GM18858 (cell line): Measurements from ENCODE around the gene NEUROD1.

Experiments
- ATAC-seq: cut with Tn5 transposase; IDR thresholded peaks from one replicate; pipeline ENCODE4 v1.9.1; 2021; ENCODE audit not compliant: unreplicated experiment

Gene NEUROD1

DNA sequence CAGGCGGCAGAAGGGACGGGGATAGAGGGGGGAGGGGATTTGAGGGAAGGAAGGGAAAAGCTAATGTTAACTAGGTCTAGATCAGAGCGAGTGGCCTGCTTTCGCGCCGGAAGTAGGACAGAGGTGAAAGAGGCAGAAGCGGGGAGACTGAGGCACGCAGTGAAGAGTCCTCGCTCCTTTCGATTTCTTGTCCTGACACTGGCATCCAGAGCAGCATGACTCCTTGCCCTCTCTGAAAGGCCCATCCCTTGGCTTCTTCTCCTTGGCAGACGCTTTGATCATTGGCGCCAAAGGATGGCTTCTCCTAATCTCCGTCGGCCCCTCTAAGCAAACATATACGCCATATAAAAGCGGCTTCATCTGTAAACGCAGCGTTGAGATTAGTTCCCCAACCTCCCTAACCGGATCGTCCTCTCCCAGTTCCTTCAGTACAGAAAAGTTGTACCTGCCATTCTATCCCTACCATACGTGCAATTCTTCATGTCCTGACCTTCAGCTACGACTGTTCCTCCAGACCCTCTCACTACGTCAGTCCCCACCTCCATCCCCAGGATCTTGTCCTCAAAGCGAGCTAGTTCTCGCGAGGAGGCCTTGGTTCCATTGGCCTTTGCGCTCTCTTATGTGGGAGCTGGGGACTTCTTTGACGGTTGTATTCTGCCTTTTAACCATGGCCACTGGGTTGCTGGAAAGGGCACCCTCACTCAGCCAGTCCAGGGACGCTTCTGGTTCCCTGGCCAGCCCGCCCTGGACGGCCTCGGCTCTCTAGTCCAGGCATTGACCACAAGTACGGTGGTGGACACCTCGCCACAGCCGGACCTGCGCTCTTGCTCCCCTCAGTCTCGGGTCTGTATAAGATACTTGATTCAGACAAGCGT, 857 bp upstream of the NEUROD1 start:
- no peak for ATAC-seq

DNA sequence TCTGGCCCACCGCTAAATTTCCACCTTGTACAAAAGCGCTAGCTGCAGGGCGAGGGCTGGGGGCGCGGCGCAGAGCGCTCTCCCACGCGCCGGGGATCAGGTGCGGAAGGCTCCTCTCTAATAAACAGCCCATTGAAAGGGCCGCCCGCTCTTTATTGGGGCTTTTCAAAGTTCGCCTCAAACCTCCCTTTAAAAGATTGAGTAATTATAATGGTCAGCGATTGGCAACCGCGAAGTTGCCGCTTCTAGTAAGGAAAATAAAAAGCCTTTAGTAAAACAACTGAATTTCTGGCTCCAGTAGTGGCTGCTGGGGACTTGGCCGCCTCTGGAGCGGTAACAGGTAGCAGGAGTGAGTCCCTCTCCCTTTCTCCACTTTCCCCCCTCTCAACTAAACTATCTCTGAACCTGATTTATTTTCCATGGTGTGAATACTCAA, 755 bp downstream of the NEUROD1 start:
- ATAC-seq, result no peak

DNA sequence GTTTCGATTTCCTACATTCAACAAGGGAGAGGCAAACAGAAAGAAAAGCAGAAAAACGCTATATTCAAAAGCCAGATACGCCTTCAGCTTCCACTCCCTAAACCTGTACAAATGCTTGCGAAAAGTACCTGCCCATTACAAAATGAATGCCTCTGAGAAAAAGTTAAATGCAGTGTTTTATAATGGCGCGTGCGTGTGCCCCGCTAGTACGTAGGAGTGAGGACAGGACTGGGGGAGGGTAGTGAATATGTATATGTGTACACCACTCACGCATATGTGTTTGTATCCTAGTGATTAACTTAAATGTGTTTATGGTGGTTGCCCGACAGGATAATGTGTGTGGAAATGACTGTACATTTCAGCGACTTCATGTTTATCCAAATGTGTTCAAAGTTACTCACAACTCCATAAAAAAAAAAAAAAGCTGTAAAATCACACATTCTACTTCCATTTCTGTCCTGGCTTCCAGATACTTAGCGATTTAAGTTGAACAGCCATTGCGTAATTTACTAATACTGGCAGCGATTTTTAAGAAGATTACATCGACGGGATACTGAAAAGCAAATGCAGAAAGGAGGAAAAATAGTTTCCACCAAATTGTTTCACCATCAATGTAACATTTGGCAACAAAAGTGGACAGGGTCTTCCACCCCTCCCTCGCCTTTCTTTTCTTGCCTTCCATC, 1.3 kb downstream of the NEUROD1 start:
- ATAC-seq, result no peak

DNA sequence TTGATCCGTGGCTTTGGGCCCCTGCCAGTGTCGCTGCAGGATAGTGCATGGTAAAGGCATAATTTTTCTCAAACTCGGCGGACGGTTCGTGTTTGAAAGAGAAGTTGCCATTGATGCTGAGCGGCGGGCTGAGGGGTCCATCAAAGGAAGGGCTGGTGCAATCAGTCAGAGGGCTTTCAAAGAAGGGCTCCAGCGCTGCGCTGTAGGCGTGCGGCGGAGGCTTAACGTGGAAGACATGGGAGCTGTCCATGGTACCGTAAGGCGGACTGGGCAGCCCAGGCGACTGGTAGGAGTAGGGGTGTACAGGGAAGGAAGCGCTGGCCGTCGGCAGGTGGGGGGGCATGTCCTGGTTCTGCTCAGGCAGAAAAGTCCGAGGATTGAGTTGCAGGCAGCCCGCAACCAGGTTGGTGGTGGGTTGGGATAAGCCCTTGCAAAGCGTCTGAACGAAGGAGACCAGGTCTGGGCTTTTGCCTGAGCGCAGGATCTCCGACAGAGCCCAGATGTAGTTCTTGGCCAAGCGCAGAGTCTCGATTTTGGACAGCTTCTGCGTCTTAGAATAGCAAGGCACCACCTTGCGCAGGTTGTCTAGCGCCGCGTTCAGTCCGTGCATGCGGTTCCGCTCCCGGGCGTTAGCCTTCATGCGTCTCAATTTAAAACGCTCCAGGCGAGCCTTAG, 2.3 kb downstream of the NEUROD1 start:
- ATAC-seq, result no peak

DNA sequence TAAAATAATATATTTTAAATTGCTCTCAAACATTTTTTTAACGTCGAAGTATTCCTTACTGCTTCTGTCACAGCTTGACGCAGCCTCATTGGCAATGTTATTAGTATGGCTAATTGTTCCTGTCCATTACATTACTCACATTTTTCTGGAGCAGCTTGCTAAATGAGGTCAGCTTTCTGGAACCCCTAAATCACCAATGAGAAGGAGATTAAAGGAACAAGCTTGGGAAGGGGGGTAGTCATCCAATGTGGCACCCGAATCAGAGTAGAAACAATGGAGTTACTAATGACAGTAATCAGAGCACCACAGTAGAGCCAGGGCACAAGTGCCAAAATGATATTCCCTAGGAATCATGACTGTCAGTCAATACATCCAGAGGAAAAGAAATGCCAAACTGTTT, 5.1 kb downstream of the NEUROD1 start:
- ATAC-seq, result no peak

DNA sequence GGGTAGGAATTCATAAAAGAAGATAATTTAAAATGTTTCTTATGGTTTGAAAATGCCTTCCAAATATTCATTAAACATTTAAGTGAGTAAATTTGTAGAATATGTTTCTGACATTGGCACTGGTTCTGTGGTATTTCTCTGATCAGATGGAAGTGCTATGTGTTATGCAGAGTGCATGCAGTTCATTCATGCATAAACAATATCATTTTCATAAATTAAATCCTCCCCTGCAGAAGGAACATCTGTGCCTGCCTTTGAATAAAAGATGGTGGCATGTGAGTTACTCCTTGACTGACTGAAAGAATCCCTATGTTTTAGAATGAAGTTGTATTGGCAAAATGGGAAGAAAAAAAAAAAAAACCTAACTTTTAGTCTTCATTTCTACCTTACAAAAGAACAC, 5.9 kb downstream of the NEUROD1 start:
- ATAC-seq, result no peak

DNA sequence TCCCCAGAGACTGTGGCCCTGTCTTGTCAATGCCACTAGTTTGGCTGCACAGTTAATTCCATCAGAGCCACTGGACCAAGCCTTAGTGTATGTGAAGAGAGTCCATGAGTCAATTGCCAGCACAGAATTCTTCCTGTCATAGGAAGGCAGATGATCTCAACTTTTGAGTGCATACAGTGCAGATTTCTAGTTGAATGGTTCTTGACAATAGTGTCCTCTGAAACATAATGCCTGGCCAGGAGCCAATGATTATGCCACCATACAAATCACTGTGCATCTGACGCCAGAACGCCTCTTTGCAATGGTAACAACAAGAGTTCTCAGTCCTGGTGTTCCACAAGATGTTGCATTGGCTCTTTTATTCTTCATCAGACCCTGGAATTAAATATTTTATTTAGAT, 7.1 kb downstream of the NEUROD1 start:
- peak; percentile 19 for ATAC-seq

DNA sequence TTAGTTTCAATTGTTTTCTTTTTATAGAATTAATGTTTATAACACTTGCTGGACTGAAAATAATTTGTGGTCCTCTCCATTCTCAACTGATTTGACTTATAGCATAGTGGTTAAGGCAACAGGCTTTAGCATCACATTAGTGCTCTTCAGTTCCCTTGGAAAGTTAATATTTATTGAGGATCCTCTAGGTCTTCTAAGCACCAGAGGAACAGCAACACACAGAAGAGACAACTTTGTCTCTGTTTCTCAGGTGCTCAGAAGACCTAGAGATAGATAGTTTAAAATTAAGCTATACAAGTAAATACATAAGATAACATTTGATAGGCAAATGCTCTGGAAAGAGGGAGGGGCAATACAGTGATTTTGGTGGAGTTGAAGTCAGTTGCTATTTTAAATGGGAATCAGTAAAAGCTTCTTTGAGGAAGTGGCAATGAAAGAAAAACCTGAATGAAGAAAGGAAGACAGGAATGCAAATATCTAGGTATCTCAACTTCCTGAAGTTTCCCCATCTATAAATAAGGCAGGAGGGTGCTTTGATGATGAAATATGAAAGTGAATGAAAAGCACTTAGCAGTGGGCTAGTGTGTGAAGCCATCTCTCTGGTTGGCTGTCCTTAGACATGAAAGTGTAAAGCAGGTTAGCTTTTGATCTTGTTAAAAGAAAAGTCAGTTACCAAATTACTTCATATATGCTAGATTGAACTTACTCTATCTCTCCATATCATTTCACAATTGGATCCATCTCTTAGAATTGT, 7.9 kb downstream of the NEUROD1 start:
- ATAC-seq, result peak; percentile 92

DNA sequence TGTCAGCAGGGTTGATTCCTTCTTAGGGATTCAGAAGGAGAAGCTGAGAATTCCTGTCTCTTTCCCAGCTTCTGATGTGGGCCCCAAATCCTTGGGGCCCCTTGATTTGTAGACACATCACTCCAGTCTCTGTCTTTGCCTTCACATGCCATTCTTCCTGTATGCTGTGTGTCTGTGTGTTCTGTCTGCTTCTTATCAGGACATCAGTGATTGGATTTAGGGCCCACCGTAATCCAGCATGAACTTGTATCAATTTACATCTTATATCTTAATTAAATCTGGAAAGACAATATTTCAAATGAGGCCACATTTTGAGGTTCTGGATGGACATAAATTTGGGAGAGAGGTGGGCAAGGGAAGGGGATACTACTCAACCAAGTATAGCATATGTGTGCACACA, 9.7 kb downstream of the NEUROD1 start:
- no peak for ATAC-seq

DNA sequence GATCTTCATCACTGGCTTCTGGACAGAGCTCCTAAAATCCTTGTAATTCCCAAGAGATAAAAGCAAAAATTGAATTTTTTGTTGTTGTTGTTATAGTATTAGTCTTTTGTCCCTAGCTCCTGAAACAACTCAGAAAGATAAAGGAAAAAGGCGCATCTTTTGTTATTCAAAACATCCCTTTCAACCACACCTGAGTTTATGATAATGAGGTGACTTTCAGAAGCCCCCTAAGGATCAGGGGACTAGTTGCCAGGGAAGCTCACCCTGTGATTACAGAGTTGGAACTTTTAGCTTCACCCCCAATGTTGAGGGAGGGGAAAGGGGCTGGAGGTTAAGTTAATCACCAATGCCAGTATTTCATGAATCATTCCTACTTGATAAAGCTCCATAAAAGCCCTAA, 13.1 kb downstream of the NEUROD1 start:
- ATAC-seq, result no peak

DNA sequence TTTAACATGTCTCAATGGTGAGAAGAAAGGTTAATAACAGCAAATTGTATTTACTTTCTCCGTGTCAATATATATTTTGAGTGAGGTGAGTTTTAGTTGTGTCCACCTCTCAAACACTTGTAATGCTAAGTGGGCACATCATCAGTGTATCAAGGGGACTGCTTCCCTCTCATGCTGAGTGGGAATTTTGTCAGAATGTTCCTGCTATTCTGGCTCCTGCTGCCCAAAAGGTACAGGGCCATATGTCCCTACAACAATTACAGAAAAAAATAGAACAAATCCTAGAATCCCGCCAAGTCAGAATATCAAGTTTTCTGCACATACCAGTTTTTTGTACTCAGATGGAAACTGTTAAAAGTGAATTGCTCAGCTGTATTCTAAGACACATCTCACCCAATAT, 18.0 kb downstream of the NEUROD1 start:
- no peak for ATAC-seq

DNA sequence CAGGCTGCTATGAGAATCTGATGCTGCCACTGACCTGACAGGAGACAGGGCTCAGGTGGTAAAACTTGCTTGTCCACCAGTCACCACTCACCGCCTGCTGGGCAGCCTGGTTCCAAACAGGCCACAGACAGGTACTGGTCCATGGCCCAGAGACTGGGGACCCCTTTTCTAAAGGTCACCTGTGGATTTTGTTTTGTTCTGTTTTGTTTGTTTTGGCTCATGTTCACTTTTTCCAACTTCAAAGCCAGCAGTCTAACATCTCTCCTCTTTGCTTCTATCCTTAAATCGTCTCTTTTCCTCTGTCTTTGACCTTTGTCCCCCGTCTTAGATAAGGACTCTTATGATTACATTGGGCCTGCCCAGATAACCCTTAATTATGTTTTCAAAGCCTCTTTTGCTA, 20.1 kb downstream of the NEUROD1 start:
- ATAC-seq, result no peak

DNA sequence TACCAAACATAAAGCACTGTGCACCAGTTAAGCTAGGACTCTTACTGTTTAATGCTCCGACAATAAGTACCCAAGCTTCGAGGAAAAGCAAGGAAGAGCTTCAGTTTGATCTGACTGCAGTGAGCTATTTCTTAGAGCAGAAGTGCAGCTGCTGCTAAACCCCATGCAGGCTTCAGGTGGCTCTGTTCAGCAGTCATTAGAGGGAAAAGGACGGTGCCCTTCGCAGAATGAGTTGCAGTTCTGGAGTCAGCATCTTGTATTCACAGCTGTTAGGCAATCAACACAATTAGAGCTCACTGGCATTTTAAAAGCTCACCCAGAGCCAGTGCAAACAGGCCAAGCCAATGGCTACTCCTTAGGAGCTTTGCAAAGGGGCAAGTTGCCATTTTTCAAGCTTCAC, 21.9 kb downstream of the NEUROD1 start:
- ATAC-seq, result no peak

DNA sequence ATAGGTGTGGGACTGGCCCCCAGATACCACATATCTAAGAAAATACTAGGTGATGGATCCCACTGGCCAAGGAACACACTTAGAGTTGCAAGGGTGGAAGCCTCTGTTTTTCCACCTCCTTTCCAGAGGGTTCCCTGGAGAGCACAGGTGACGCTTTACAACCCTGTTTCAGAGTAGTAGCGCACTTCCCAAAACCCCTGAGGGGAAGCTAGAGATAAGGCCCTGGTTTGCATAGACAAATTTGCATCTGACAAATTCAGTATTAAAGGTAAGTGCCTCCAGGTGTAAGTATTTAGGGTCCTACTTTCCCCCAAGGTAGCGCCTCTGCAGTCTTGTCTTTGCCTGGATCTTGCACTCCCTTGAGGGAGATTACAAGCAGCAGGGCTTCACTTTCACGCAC, 22.9 kb downstream of the NEUROD1 start:
- no peak for ATAC-seq

DNA sequence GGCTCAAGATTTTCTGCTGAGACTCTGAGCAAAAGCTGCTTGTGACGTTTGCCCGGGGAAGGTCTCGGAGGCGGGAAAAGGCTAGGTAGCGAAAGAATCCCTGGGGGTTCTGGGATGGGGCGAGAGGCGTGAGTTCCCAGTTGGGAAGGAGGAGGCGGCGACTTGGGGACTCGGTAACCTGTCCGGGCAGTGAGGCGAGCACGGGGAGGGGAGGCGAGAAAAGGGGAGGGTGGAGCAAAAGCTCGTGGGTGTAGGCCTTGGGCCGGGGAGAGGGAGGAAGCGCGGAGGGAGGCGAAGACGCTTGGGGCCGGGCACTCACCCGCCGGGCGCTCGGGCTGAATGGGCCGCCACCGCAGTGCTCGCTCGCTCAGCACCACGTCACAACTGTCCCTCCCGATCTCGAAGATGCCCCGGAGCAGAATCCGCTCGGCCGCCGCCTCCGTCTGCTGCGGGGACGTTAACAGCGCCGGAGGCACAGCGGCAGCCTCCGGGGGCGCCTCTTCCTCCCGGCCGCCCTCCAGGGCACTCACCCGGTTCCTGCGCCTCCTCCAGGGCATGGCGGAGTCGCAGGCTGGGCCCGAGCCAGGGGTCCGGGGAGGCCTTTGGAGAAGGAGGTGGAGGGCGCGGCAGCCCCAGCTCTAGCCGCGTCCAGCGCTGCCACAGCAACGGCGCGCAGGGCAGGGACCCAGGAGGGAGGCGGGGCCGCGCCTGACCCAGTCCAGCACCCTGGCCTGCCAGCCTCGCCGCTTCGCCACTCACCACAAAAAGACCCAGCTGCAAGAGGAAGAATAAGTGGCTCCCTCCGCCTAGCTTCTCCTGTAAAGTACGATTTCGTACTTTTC, 23.6 kb downstream of the NEUROD1 start, which contains the start of gene CERKL:
CERKL (minus strand) TSS at position 656 of the 842 bp plus-strand sequence; CDS start at position 557, 99 bp downstream.
- ATAC-seq, result peak; percentile 70

DNA sequence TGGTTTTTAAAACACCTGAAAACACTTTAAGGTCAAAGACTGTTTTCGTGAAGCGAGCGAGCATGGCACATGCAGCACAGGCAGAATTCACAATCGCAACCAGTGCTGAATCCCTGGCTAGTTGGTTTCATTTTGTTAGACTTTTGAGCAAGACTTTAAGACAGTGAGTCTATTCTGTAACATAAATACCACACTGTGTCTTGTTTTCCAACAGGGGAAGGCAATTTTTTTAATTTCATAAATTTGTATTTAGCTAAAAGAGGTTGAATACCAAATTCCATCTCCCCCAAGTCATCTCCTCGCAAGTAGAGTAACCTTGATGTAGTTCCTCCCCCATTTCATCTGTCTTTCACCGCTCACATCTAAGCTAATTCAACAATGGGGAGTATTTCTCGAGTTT, 24.8 kb downstream of the NEUROD1 start:
- no peak for ATAC-seq

DNA sequence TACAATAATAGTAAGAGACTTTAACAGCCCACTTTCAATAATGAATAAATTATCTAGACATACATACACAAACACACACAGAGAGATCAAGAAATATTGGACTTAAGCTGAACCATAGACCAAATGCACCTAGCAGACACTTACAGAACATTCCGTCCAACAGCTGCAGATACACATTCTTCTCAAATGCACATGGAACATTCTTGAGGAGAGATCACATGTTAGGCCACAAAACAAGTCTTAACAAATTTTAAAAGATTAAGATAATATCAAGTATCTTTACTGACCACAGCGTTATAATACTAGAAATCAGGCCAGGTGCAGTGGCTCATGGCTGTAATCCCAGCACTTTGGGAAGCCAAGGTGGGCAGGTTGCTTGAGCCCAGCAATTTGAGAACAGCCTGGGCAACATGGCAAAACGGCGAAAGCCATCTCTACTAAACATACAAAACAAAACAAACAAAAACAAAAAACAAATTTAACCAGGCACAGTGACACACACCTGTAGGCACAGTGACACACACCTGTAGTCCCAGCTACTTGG, 30.8 kb downstream of the NEUROD1 start:
- ATAC-seq, result no peak

DNA sequence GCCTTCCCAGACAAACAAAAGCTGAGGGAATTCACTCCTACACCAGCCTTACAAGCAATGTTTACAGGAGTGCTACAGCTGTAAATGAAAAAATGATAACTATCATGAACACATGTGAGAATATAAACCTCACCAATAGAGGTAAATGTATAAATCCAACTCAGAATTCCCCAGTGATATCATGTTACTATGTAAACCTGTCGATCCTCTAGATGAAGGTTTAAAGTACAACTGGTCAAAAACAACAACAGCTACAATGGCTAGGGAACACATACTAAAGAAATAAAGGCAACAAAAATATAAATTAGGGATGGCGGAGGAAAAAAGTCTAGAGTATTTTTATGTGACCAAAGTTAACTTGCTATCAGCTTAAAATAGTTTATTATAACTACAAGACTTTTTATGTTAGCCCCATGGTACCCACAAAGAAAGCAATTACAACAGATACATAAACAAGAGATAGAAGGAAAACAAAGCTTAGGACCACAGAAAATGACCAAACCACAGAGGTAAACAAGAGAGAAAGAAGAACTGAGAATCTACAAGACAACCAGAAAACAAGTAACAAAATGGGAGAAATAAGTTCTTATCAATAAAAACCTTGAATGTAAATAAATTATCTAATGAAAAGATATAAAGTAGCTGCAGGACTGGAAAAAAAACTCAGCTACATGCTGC, 31.7 kb downstream of the NEUROD1 start:
- ATAC-seq, result no peak

DNA sequence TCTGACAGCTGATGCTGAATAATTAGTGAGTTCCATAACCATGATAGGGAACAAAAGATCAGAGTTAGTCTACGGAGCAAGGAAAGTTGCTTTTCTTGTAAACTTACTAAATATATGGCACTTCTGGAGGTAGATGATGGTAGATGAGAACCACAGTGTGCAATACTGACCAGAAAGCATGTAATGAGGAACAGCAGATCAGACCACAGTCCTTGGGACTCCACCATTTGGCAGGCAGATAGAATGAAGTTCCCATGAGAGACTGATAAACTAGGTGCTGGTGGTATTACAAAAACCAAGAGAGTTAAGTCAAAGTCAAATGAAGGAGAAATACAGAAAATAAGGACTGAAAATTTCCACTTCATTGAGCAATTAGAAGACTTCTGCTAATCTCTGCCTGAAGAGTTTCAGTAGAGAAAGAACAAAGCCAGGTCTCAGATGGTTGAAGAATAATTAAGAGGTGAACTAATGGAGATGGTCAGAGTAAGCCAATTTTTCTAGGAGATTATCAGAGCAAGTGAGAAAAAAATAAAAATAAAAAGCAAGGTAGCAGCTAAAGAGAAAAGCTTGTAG, 33.8 kb downstream of the NEUROD1 start:
- no peak for ATAC-seq
